Tracheal epithelial cell (primary cell): Measurements from ENCODE around the gene TMEM187. TPM values are rescaled to one million over a fixed set of nuclear protein-coding genes. Genes with fewer than 3 reads are reported as not detected.

Experiments used
- total RNA-seq: library from RNA; depleted of rRNA; stranded (reverse); fragments of >200 nt; gene quantifications from 2 replicates; pipeline ENCODE4 v1.2.1, GENCODE V29; 2014

Gene TMEM187
- 4.9 and 8.9 TPM in 2 replicates for total RNA-seq

GRCh38 chrX:153972368-153973126 is at the start of gene TMEM187:
TSS of gene TMEM187 (plus strand) at chrX:153972754. CDS start at chrX:153982063, 9,309 bp downstream.

GRCh38 chrX:153925739-153926551 is 46.6 kb upstream of the TMEM187 start, which contains the start of gene ARHGAP4:
TSS of gene ARHGAP4 (minus strand) at chrX:153926264. CDS start at chrX:153926202, 62 bp downstream.

GRCh38 chrX:153934762-153935325 is 37.7 kb upstream of the TMEM187 start, which contains the start of gene NAA10:
TSS of gene NAA10 (minus strand) at chrX:153935037. CDS start at chrX:153934904, 133 bp downstream.

GRCh38 chrX:153944140-153944799 is 28.3 kb upstream of the TMEM187 start, which contains the start of gene RENBP:
TSS of gene RENBP (minus strand) at chrX:153944643. CDS start at chrX:153944610, 33 bp downstream.

GRCh38 chrX:153971450-153972367 is 845 bp upstream of the TMEM187 start, which contains the start of gene HCFC1:
TSS of gene HCFC1 (minus strand) at chrX:153971818. CDS start at chrX:153970840, 978 bp downstream.

GRCh38 chrX:154019633-154020528 is 47.3 kb downstream of the TMEM187 start, which contains the start of gene IRAK1:
TSS of gene IRAK1 (minus strand) at chrX:154019902. CDS start at chrX:154019812, 90 bp downstream.

Other genes starting within 250 kb of the TMEM187 start
- 256 and 267 TPM in 2 replicates for gene BCAP31, start 248.4 kb upstream of the TMEM187 start, total RNA-seq
- 3.4 and 3.9 TPM in 2 replicates for gene ABCD1, start 247.9 kb upstream of the TMEM187 start, total RNA-seq
- gene PLXNB3, start 208.5 kb upstream of the TMEM187 start, total RNA-seq = 6.3 and 9.8 TPM in 2 replicates
- under 0.01 and 0.43 TPM in 2 replicates for gene SRPK3, start 191.7 kb upstream of the TMEM187 start, total RNA-seq
- gene IDH3G, start 178.4 kb upstream of the TMEM187 start, total RNA-seq = 22.4 and 42.9 TPM in 2 replicates
- 134 and 165 TPM in 2 replicates for gene SSR4, start 178.1 kb upstream of the TMEM187 start, total RNA-seq
- under 0.01 TPM in 1 of 2 replicates, not detected in the other for gene PDZD4, start 142.2 kb upstream of the TMEM187 start, total RNA-seq
- 0.85 and 20.7 TPM in 2 replicates for gene L1CAM, start 86.6 kb upstream of the TMEM187 start, total RNA-seq
- gene AVPR2, start 68.1 kb upstream of the TMEM187 start, total RNA-seq = 0.48 TPM in 1 of 2 replicates, not detected in the other
- gene ARHGAP4, start 46.5 kb upstream of the TMEM187 start, total RNA-seq = 6.0 and 6.7 TPM in 2 replicates
- gene NAA10, start 37.7 kb upstream of the TMEM187 start, total RNA-seq = 61.4 and 74.2 TPM in 2 replicates
- 2.1 and 5.5 TPM in 2 replicates for gene RENBP, start 28.1 kb upstream of the TMEM187 start, total RNA-seq
- 9.4 and 13.2 TPM in 2 replicates for gene HCFC1, start 936 bp upstream of the TMEM187 start, total RNA-seq
- gene IRAK1, start 47.1 kb downstream of the TMEM187 start, total RNA-seq = 108 and 113 TPM in 2 replicates
- 12.0 and 16.4 TPM in 2 replicates for gene MECP2, start 125.0 kb downstream of the TMEM187 start, total RNA-seq
- gene OPN1LW, start 171.5 kb downstream of the TMEM187 start, total RNA-seq = not detected in 2 replicates
- not detected in 2 replicates for gene OPN1MW, start 209.8 kb downstream of the TMEM187 start, total RNA-seq
- not detected in 2 replicates for gene OPN1MW2, start 247.0 kb downstream of the TMEM187 start, total RNA-seq